ENCODE data around the gene ASIC3.

DNA sequence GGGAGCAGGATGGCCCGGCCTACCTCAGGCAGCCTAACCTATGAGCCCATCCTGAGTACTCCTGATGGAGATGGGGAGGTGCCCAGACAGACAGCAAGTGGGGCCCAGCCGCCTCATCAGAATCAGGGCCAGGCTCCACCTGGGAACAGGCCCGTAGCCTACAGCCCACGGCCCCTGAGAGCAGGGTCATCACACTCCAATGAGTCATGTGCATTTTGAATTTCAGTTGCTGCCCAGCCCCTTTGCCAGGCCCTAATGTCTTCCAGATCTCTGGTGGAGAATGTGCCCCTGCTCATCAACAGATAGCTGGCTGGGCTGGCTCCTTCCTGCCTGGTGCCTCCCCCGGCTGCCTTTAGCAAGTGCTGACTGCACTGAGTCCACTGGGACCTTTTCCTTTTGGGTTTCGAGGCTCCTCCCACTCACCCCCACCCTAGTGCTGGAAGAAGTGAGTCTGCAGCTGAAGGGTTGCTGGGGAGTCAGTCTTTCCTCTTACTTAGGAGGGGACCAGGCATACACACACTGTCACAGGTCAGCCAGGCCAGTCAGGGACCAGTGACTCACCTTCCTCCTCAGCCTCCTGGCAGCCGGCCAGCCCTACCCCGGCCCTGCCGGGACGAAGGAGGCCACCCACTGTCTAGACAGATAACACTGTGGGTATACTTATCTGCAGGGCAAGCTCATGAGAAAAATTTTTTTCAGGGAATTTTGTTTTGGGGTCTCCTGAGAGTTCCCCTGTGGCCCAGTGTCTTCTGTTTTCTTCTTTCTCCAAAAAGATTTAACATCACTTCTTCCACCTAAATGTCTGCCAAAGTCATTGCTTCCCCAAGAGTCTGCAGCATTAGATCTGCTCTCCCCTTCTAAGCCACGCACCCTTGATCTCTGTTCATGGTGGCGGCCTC lies 9.1 kb upstream of the ASIC3 start:
- no peak for TF ChIP-seq POLR2AphosphoS5 (IDR thresholded peaks at IDR 0.05; ENCODE audit: low read depth, low read length)
- TF ChIP-seq TAF1 (IDR thresholded peaks at IDR 0.05; ENCODE audit: borderline replicate concordance, low read depth, low read length) = no peak
- TF ChIP-seq POLR2A (IDR thresholded peaks at IDR 0.05; ENCODE audit: low read depth, low read length) = no peak

Data from GM12892 (cell line).